ENCODE data around the gene NEXMIF.

Gene NEXMIF

GRCh38 chrX:74814681-74815080, 110.6 kb downstream of the NEXMIF start:
- Histone ChIP-seq H3K4me1 (ENCODE audit: control insufficient read depth in 1 of 2, insufficient read depth in 1 of 2, low read depth in 1 of 2, low read length in 1 of 2) (no peaks in the 10 kb centered on the region), H3K9me3 (no peaks in the 10 kb centered on the region), H3K27ac (no peak overlapping the region), H3K36me3 (no peaks in the 10 kb centered on the region), H3K27me3 (no peaks in the 10 kb centered on the region), H3K4me3 (ENCODE audit: low read depth in 1 of 2, low read length in 1 of 2) (no peak overlapping the region)
- no peak for TF ChIP-seq CTCF (IDR thresholded peaks at IDR 0.05)

GRCh38 chrX:74804574-74804973, 120.7 kb downstream of the NEXMIF start:
- Histone ChIP-seq H3K36me3 (no peaks in the 10 kb centered on the region), H3K27me3 (no peaks in the 10 kb centered on the region), H3K27ac (no peak overlapping the region), H3K4me1 (ENCODE audit: control insufficient read depth in 1 of 2, insufficient read depth in 1 of 2, low read depth in 1 of 2, low read length in 1 of 2) (no peaks in the 10 kb centered on the region), H3K4me3 (ENCODE audit: low read depth in 1 of 2, low read length in 1 of 2) (no peak overlapping the region), H3K9me3 (no peaks in the 10 kb centered on the region)
- TF ChIP-seq CTCF (IDR thresholded peaks at IDR 0.05): no peak

- Histone ChIP-seq H3K27ac (no peak overlapping the region), H3K36me3 (no peaks in the 10 kb centered on the region), H3K4me3 (ENCODE audit: low read depth in 1 of 2, low read length in 1 of 2) (no peak overlapping the region), H3K9me3 (no peaks in the 10 kb centered on the region), H3K27me3 (no peaks in the 10 kb centered on the region), H3K4me1 (ENCODE audit: control insufficient read depth in 1 of 2, insufficient read depth in 1 of 2, low read depth in 1 of 2, low read length in 1 of 2) (no peaks in the 10 kb centered on the region)
- TF ChIP-seq CTCF (IDR thresholded peaks at IDR 0.05): no peak
Measured at GRCh38 chrX:74800062-74800461, 125.2 kb downstream of the NEXMIF start.

GRCh38 chrX:74797338-74797887, 127.8 kb downstream of the NEXMIF start:
- TF ChIP-seq CTCF (IDR thresholded peaks at IDR 0.05): no peak
- Histone ChIP-seq H3K36me3 (no peaks in the 10 kb centered on the region), H3K9me3 (no peaks in the 10 kb centered on the region), H3K4me1 (ENCODE audit: control insufficient read depth in 1 of 2, insufficient read depth in 1 of 2, low read depth in 1 of 2, low read length in 1 of 2) (no peaks in the 10 kb centered on the region), H3K27me3 (no peaks in the 10 kb centered on the region), H3K4me3 (ENCODE audit: low read depth in 1 of 2, low read length in 1 of 2) (no peak overlapping the region), H3K27ac (no peak overlapping the region)

GRCh38 chrX:74788545-74789086, 136.6 kb downstream of the NEXMIF start:
- Histone ChIP-seq H3K27ac (no peak overlapping the region), H3K9me3 (no peaks in the 10 kb centered on the region), H3K4me1 (ENCODE audit: control insufficient read depth in 1 of 2, insufficient read depth in 1 of 2, low read depth in 1 of 2, low read length in 1 of 2) (no peaks in the 10 kb centered on the region), H3K27me3 (no peaks in the 10 kb centered on the region), H3K36me3 (no peaks in the 10 kb centered on the region), H3K4me3 (ENCODE audit: low read depth in 1 of 2, low read length in 1 of 2) (no peak overlapping the region)
- no peak for TF ChIP-seq CTCF (IDR thresholded peaks at IDR 0.05)
